NB4 (cell line): ENCODE data around the gene OVOL2.

ENCODE experiments used
- POLR2A ChIP-seq: IDR thresholded peaks from 2 replicates; pipeline ENCODE4 v1.6.1; 2011; ENCODE audit warnings: mild to moderate bottlenecking; ENCODE audit not compliant: insufficient read length; ENCODE audit errors: extremely low read depth
- TF ChIP-seq, protein P1 (sequence below): IDR thresholded peaks from one replicate; pipeline ENCODE4 v1.5.1; 2012; ENCODE audit warnings: low read depth, low read length
- TF ChIP-seq, protein P2 (sequence below): IDR thresholded peaks from 2 replicates; pipeline ENCODE4 v1.6.1; 2011; ENCODE audit warnings: low read depth, low read length

DNA sequence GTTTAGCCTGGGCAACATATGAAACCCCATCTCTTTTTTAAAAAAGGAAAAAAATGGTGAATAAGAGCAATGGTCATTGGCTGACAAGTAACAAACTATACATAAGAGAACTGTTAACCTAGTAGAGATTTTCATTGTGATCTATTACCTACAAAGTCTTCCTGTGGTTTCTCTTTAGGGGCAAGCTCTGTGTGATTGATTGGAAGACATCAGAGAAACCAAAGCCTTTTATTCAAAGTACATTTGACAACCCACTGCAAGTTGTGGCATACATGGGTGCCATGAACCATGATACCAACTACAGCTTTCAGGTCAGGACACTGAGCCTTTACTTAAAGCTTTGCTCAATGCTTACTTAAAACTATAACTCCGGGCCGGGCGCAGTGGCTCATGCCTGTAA lies 69.7 kb downstream of the OVOL2 start:
- no peak for TF ChIP-seq POLR2A
- TF ChIP-seq, protein P1, sequence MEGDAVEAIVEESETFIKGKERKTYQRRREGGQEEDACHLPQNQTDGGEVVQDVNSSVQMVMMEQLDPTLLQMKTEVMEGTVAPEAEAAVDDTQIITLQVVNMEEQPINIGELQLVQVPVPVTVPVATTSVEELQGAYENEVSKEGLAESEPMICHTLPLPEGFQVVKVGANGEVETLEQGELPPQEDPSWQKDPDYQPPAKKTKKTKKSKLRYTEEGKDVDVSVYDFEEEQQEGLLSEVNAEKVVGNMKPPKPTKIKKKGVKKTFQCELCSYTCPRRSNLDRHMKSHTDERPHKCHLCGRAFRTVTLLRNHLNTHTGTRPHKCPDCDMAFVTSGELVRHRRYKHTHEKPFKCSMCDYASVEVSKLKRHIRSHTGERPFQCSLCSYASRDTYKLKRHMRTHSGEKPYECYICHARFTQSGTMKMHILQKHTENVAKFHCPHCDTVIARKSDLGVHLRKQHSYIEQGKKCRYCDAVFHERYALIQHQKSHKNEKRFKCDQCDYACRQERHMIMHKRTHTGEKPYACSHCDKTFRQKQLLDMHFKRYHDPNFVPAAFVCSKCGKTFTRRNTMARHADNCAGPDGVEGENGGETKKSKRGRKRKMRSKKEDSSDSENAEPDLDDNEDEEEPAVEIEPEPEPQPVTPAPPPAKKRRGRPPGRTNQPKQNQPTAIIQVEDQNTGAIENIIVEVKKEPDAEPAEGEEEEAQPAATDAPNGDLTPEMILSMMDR = no peak
- TF ChIP-seq, protein P2, sequence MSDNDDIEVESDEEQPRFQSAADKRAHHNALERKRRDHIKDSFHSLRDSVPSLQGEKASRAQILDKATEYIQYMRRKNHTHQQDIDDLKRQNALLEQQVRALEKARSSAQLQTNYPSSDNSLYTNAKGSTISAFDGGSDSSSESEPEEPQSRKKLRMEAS = no peak
